ENCODE data around the gene PEX6.

PEX6 gene

GRCh38 chr6:42968126-42968701 lies 10.8 kb downstream of the PEX6 start:
- H3K4me3 ChIP-seq (replicated peaks in 1 of 2; ENCODE audit: low read depth in 2 of 2, low read length in 2 of 2) = no peak overlapping the region
- DNase-seq (ENCODE audit: low read depth in 2 of 2) = no peak
- TF ChIP-seq, protein P1, sequence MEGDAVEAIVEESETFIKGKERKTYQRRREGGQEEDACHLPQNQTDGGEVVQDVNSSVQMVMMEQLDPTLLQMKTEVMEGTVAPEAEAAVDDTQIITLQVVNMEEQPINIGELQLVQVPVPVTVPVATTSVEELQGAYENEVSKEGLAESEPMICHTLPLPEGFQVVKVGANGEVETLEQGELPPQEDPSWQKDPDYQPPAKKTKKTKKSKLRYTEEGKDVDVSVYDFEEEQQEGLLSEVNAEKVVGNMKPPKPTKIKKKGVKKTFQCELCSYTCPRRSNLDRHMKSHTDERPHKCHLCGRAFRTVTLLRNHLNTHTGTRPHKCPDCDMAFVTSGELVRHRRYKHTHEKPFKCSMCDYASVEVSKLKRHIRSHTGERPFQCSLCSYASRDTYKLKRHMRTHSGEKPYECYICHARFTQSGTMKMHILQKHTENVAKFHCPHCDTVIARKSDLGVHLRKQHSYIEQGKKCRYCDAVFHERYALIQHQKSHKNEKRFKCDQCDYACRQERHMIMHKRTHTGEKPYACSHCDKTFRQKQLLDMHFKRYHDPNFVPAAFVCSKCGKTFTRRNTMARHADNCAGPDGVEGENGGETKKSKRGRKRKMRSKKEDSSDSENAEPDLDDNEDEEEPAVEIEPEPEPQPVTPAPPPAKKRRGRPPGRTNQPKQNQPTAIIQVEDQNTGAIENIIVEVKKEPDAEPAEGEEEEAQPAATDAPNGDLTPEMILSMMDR (IDR thresholded peaks at IDR 0.05; ENCODE audit: low read depth, low read length) = no peak

- TF ChIP-seq, protein P1 (IDR thresholded peaks at IDR 0.05; ENCODE audit: low read depth, low read length) = no peak
- DNase-seq (ENCODE audit: low read depth in 2 of 2) = no peak
- no peak overlapping the region for H3K4me3 ChIP-seq (replicated peaks in 1 of 2; ENCODE audit: low read depth in 2 of 2, low read length in 2 of 2)
Observed at GRCh38 chr6:42967228-42967627, 11.8 kb downstream of the PEX6 start.

DNA sequence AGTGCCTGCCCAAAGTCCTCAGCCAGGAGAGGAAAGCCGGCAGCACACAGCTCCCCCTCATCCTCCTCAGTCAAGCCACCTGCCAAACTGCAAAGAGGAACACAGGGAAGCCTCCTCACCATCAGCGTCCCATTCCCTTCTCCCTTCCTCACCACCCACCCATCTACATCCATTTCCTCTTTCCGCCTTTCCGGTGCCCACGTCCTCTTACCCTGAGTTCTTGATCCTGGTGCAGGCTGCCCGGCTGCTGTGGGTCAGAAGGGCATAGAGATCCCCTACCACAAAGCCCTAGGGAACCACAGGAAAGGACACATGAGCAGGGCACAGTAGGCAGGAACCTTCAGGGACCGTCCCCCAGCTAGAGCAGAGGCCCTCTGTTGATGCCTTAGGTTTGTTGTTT lies 12.4 kb downstream of the PEX6 start:
- H3K4me3 ChIP-seq (replicated peaks in 1 of 2; ENCODE audit: low read depth in 2 of 2, low read length in 2 of 2) = no peak overlapping the region
- TF ChIP-seq, protein P1 (IDR thresholded peaks at IDR 0.05; ENCODE audit: low read depth, low read length) = no peak
- DNase-seq (ENCODE audit: low read depth in 2 of 2) = no peak

DNA sequence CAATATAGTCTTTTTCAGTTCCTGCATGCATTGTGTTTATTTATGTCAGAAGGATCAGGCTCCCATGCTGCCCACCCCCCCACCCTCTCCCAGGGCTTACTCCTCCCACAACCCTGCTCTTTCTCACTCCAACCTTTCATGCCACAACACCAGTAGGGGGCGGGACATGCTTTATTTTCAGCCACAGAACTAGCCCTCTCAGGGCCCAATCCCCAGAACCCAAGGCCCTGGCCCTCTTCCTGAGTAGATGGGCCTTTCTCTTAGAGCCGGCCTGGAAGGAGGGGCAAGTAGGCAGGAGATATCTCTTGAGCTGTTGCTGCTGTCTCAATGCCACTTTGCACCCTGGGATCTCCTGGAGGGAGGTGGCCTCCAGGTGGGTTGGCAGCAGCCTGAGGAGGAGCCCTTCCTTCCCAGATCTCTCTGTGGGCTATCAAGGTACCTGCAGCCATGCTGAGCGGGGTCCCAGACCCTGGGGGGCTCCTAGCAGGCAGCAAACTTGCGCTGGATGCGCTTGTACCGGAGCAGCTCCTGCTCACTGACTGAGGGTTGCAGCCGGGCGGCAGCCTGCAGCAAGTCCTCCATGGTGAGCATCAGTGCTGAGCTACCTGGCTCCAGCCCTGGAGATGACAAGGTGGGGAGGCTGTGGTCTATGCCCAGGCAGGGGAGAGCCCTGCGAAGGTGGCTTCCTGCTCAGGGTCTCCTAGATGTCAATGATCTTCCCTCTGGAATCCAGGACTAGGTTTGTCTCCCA lies 15.0 kb downstream of the PEX6 start:
- TF ChIP-seq, protein P1 (IDR thresholded peaks at IDR 0.05; ENCODE audit: low read depth, low read length) = peak; percentile 37
- DNase-seq (ENCODE audit: low read depth in 2 of 2) = peak; percentile 63 to 68
- H3K4me3 ChIP-seq (replicated peaks in 1 of 2; ENCODE audit: low read depth in 2 of 2, low read length in 2 of 2) = no peak overlapping the region

DNA sequence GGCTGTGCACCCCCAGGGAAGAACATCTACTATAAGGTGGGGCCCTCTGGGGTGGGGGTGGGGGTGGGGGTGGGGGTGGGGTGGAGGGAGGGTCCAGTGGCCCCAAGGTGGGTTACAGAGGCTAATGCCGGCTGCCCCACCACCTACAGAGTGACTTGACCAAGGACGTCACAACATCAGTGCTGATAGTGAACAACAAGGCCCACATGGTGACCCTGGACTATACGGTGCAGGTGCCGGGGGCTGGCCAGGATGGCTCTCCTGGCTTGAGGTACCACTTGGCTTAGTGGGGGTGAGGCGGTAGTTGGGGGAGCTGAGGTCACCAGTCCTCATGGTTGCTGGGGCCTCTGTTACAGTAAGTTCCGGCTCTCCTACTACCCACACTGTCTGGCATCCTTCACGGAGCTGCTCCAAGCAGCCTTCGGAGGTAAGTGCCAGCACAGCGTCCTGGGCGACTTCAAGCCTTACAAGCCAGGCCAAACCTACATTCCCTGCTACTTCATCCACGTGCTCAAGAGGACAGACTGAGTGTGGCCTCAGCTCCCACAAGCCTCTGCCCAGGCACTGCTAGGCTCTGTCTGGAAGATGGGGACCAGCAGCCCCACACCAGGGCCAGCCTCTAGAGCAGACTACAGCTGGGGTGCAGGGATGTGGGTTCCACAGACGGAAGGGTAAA lies 15.7 kb downstream of the PEX6 start:
- no peak for DNase-seq (ENCODE audit: low read depth in 2 of 2)
- H3K4me3 ChIP-seq (replicated peaks in 1 of 2; ENCODE audit: low read depth in 2 of 2, low read length in 2 of 2) = no peak overlapping the region
- TF ChIP-seq, protein P1 (IDR thresholded peaks at IDR 0.05; ENCODE audit: low read depth, low read length) = no peak

DNA sequence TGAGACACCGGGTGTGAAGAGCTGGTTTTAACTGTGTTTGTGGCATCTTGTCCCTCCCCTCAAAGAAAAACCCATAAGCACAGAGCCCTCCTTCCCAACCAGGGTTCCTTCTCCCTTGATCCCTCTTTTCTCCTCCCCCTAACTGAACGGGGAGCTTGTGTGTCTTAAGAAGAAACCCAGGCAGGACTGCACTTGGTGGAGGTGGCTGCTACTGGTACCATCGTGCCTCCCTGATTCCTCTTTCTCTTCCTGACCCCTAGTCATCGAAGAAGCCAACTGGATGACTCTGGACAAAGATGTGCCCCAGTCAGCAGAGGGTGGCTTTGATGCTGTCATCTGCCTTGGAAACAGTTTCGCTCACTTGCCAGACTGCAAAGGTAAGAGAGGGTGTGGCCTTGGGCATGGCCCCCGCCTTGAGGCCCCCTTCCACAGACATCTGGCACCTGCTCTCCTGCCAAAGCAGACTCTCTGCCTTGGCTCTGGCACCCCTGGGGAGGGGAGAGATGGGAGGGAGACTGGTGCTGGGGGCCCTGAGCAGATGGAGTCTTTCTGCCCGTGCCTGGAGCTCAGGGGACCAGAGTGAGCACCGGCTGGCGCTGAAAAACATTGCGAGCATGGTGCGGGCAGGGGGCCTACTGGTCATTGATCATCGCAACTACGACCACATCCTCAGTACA lies 16.3 kb downstream of the PEX6 start:
- TF ChIP-seq, protein P1 (IDR thresholded peaks at IDR 0.05; ENCODE audit: low read depth, low read length) = no peak
- DNase-seq (ENCODE audit: low read depth in 2 of 2) = no peak
- no peak overlapping the region for H3K4me3 ChIP-seq (replicated peaks in 1 of 2; ENCODE audit: low read depth in 2 of 2, low read length in 2 of 2)

Measured in cardiac fibroblast (primary cell).